ENCODE results near the gene KCNAB1. TPM values are rescaled to one million over a fixed set of nuclear protein-coding genes. Genes with fewer than 3 reads are reported as not detected.

Gene KCNAB1
- total and polyA plus RNA-seq, 4 donors = 0.16 to 2.4 (median 0.72) TPM

DNA sequence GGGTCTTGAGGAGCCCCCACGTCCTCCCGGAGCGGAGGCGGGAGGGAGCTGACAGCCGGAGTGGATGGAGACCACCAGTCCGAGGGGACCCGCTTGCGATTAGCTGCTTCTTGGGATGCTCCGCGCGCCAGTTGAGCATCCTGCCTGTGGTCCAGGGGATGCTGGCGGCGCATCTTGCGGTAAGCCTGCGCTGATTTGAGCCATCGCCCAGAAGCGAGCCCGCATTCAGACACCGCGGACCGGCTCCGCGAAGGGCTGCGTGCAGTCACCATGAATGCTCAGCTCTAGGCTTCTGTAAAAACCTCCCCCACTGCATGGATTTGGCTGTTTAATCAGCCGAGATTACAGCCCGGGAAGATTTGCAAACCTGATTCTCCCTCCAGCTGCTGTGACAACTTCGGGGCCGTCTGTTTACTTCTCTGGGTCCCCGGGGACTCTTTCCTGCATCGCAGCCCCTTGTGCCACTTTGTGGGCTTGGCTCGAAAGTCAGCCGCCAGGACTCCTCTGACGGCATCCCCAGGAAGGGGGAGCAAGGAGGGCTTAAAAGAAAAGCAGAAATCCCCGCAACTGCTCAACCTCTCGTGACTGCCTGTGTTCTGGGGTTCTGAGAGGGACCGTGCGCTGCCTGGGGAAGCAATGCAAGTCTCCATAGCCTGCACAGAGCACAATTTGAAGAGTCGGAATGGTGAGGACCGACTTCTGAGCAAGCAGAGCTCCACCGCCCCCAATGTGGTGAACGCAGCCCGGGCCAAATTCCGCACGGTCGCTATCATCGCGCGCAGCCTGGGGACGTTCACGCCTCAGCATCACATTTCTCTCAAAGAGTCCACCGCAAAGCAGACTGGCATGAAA, 171.1 kb downstream of the KCNAB1 start:
- ATAC-seq (ENCODE audit: insufficient read depth, low FRiP score) (no peak), DNase-seq (peak in 2 of 3 donors; percentile 16 to 19)
- WGBS, 2 donors = 4% methylated on average over 51 of the region's 51 CpGs
- peaks cover 0 to 12% (median 0%) of the 10 kb centered on the region in 4 donors for H3K9me3 ChIP-seq (ENCODE audit: control insufficient read depth in 4 of 4, insufficient read depth in 3 of 4, low read length in 3 of 4)
- no peaks in the 10 kb centered on the region for H3K36me3 ChIP-seq (ENCODE audit: control insufficient read depth in 4 of 4, insufficient read depth in 4 of 4, low read length in 4 of 4)
- H3K27me3 ChIP-seq (ENCODE audit: control insufficient read depth in 3 of 3, insufficient read depth in 3 of 3, low read length in 2 of 3) = peaks cover 0 to 44% (median 39%) of the 10 kb centered on the region in 3 donors
- H3K9ac ChIP-seq (ENCODE audit: insufficient read depth in 1 of 2, low read length in 2 of 2) = no peak overlapping the region
- TF ChIP-seq, protein P1, sequence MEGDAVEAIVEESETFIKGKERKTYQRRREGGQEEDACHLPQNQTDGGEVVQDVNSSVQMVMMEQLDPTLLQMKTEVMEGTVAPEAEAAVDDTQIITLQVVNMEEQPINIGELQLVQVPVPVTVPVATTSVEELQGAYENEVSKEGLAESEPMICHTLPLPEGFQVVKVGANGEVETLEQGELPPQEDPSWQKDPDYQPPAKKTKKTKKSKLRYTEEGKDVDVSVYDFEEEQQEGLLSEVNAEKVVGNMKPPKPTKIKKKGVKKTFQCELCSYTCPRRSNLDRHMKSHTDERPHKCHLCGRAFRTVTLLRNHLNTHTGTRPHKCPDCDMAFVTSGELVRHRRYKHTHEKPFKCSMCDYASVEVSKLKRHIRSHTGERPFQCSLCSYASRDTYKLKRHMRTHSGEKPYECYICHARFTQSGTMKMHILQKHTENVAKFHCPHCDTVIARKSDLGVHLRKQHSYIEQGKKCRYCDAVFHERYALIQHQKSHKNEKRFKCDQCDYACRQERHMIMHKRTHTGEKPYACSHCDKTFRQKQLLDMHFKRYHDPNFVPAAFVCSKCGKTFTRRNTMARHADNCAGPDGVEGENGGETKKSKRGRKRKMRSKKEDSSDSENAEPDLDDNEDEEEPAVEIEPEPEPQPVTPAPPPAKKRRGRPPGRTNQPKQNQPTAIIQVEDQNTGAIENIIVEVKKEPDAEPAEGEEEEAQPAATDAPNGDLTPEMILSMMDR (IDR thresholded peaks at IDR 0.05; ENCODE audit: control extremely low read depth, extremely low read depth) = no peak
- H3K27ac ChIP-seq (ENCODE audit: low read depth in 1 of 2, low read length in 1 of 2) = no peak overlapping the region
- H3K4me3 ChIP-seq = no peak overlapping the region
- peaks cover 0 to 10% (median 4%) of the 10 kb centered on the region in 5 donors for H3K4me1 ChIP-seq (ENCODE audit: control insufficient read depth in 5 of 5, insufficient read depth in 5 of 5, low read length in 5 of 5)

DNA sequence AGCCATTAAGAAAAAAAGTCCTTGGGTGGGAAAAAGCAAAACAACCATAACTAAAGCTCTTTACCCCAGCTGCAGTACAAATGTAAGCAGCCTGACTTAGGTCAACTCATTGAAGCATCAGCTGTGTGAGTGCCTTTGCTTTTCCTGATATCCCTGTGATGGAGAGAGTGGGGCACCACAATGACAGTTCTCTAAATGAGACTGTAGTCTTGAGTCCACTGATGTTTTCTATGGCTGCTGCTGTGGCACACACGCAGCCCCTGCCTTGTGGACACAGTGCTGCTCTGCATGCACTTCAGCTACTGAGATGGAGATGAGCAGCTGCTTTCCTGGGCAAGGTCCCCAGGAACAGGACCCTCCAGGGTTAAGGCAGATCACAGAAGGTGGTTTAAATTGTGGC, 173.2 kb downstream of the KCNAB1 start:
- no peak overlapping the region for H3K9ac ChIP-seq (ENCODE audit: insufficient read depth in 1 of 2, low read length in 2 of 2)
- H3K4me3 ChIP-seq = no peak overlapping the region
- peaks cover 0 to 44% (median 39%) of the 10 kb centered on the region in 3 donors for H3K27me3 ChIP-seq (ENCODE audit: control insufficient read depth in 3 of 3, insufficient read depth in 3 of 3, low read length in 2 of 3)
- H3K4me1 ChIP-seq (ENCODE audit: control insufficient read depth in 5 of 5, insufficient read depth in 5 of 5, low read length in 5 of 5) = peaks cover 0 to 10% (median 4%) of the 10 kb centered on the region in 5 donors
- no peak for ATAC-seq (ENCODE audit: insufficient read depth, low FRiP score)
- H3K27ac ChIP-seq (ENCODE audit: low read depth in 1 of 2, low read length in 1 of 2) = no peak overlapping the region
- no peak for DNase-seq
- 86 to 100% methylated on average over 1 of the region's 1 CpG for WGBS, 2 donors
- peaks cover 0 to 13% (median 0%) of the 10 kb centered on the region in 4 donors for H3K9me3 ChIP-seq (ENCODE audit: control insufficient read depth in 4 of 4, insufficient read depth in 3 of 4, low read length in 3 of 4)
- TF ChIP-seq, protein P1 (IDR thresholded peaks at IDR 0.05; ENCODE audit: control extremely low read depth, extremely low read depth) = no peak
- no peaks in the 10 kb centered on the region for H3K36me3 ChIP-seq (ENCODE audit: control insufficient read depth in 4 of 4, insufficient read depth in 4 of 4, low read length in 4 of 4)

DNA sequence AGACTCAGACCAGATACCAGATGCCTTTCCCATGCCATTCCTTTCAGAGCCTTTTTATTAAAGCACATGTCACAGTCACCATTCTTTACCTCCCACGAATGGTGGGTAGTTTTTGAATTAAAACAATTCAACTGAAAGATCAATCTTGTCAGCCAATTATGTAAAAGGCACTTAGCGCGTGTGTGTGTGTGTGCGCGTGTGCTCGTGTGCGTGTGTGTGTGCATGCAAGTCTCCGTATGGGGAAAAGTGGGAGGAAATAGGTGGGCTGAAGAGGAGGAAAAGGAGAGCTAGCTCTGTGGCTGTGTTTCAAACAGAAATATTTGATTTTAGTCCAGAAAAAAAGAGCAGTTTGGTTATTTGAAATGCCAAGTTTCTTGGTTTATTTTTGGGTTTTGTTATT, 177.2 kb downstream of the KCNAB1 start:
- TF ChIP-seq, protein P1 (IDR thresholded peaks at IDR 0.05; ENCODE audit: control extremely low read depth, extremely low read depth) = no peak
- Histone ChIP-seq H3K9me3 (ENCODE audit: control insufficient read depth in 4 of 4, insufficient read depth in 3 of 4, low read length in 3 of 4) (peaks cover 0 to 4% (median 0%) of the 10 kb centered on the region in 4 donors), H3K36me3 (ENCODE audit: control insufficient read depth in 4 of 4, insufficient read depth in 4 of 4, low read length in 4 of 4) (no peaks in the 10 kb centered on the region), H3K27ac (ENCODE audit: low read depth in 1 of 2, low read length in 1 of 2) (no peak overlapping the region), H3K4me3 (no peak overlapping the region), H3K9ac (ENCODE audit: insufficient read depth in 1 of 2, low read length in 2 of 2) (no peak overlapping the region), H3K4me1 (ENCODE audit: control insufficient read depth in 5 of 5, insufficient read depth in 5 of 5, low read length in 5 of 5) (peaks cover 0 to 3% (median 0%) of the 10 kb centered on the region in 5 donors), H3K27me3 (ENCODE audit: control insufficient read depth in 3 of 3, insufficient read depth in 3 of 3, low read length in 2 of 3) (peaks cover 0 to 9% (median 8%) of the 10 kb centered on the region in 3 donors)
- ATAC-seq (ENCODE audit: insufficient read depth, low FRiP score) (no peak), DNase-seq (no peak)
- 91 to 97% methylated on average over 8 of the region's 8 CpGs for WGBS, 2 donors
